ENCODE data around the gene TRIM28.
A peak's percentile ranks its signal among the peaks of the same experiment; 100 is the strongest.

TRIM28 gene

GRCh38 chr19:58510084-58510862 lies 33.6 kb upstream of the TRIM28 start:
- H3K4me3 ChIP-seq (ENCODE audit: low read depth, low read length) = no peak overlapping the region
- no peak for TF ChIP-seq CTCF (IDR thresholded peaks at IDR 0.05; ENCODE audit: low read depth, low read length)

- TF ChIP-seq CTCF (IDR thresholded peaks at IDR 0.05; ENCODE audit: low read depth, low read length) = no peak
- no peak within 1 kb of the TSS for H3K4me3 ChIP-seq (ENCODE audit: low read depth, low read length)
These were observed 32.3 kb upstream of the TRIM28 start, which contains the start of gene SLC27A5 for GRCh38 chr19:58511353-58512208. Gene SLC27A5, minus strand, starts transcription at chr19:58511992. Its CDS starts 37 bp downstream, at chr19:58511955.

GRCh38 chr19:58513213-58513693 lies 30.6 kb upstream of the TRIM28 start:
- TF ChIP-seq CTCF (IDR thresholded peaks at IDR 0.05; ENCODE audit: low read depth, low read length) = no peak
- no peak overlapping the region for H3K4me3 ChIP-seq (ENCODE audit: low read depth, low read length)

GRCh38 chr19:58513694-58514563 lies 29.9 kb upstream of the TRIM28 start:
- H3K4me3 ChIP-seq (ENCODE audit: low read depth, low read length) = no peak overlapping the region; the same call in 1 of the 2 replicates
- peak; percentile 55 for TF ChIP-seq CTCF (IDR thresholded peaks at IDR 0.05; ENCODE audit: low read depth, low read length)

- H3K4me3 ChIP-seq (ENCODE audit: low read depth, low read length) = no peak overlapping the region; the same call in 1 of the 2 replicates
These were observed 29.3 kb upstream of the TRIM28 start for GRCh38 chr19:58514564-58515022.

More at GRCh38 chr19:58514564-58515022, 29.3 kb upstream of the TRIM28 start:
- no peak for TF ChIP-seq CTCF (IDR thresholded peaks at IDR 0.05; ENCODE audit: low read depth, low read length)

Data from WI38 (cell line).